GM21717 (cell line): ENCODE data around the gene APLP2.

Source experiments
- ATAC-seq: cut with Tn5 transposase; IDR thresholded peaks from one replicate; pipeline ENCODE4 v1.9.1; 2021; ENCODE audit warnings: mild to moderate bottlenecking, moderate library complexity; ENCODE audit not compliant: unreplicated experiment

APLP2 gene

GRCh38 chr11:130144861-130145281 is 75.2 kb downstream of the APLP2 start:
- ATAC-seq: no peak

DNA sequence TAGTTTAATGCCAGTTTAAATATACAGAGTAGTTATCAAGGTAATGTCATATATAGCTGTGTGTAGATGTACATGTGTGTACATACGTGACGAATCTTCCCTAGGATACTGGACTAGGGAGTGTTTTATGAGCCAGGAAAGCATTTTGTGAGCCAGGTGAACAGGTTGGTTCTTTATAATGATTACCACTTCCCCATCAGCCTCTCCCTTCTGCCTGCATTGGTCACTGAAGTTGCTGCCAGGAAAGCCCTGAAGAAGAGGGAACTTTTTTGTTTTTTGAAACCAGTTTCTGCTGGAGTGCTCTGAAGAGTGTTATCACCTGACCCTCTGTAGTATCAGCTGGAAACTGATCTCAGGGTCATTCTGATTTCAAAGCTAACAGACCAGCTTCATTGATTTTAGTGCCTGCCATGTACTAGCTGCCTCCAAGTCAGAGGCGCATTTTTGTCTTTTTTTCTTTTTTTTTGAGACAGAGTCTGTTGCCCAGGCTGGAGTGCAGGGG is 75.7 kb downstream of the APLP2 start:
- no peak for ATAC-seq

- no peak for ATAC-seq
Observed at GRCh38 chr11:130145975-130146776, 76.5 kb downstream of the APLP2 start.

- no peak for ATAC-seq
Observed at GRCh38 chr11:130146796-130147195, 77.1 kb downstream of the APLP2 start.

DNA sequence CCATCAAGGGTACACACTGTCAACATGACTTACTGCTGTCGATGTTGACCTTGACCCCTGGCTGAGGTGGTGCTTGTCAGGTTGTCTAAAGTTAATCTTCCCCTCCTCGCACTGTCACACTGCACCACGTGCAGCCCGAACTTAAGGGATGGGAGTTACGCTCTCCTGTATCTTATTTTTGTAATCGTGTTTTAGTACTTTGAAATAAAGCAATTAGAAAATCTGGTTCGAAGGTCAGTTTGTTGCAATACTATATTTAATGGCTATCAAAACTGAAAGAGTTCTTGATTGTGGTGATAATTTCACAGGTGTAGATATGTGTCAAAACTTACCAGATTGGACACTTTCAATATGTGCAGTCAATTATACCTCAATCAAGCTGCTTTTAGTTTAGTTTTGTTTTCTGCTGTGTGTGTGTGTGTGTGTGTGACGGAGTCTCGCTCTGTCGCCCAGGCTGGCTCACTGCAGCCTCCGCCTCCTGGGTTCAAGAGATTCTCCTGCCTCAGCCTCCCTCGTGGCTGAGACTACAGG is 79.2 kb downstream of the APLP2 start:
- ATAC-seq: no peak

DNA sequence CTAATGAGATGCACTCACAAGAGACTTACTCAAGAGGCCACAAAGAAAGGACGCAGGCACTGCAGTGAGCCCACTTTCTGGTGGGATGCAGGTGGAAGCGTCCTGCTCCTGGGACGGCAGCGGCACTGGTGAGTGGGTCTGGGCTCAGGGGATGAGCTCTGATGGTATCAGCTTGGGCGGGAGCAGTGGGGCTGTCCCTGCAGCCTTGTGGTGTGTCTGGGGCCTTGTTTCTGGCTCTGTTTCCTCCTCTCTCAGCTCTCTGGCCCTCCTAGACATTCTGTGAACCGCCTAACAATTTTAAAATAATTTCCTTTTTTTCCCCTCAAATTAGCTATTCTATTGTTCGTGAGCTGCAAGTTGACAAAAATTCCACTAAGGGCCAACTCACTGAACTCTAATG is 81.1 kb downstream of the APLP2 start:
- peak; percentile 54 for ATAC-seq

DNA sequence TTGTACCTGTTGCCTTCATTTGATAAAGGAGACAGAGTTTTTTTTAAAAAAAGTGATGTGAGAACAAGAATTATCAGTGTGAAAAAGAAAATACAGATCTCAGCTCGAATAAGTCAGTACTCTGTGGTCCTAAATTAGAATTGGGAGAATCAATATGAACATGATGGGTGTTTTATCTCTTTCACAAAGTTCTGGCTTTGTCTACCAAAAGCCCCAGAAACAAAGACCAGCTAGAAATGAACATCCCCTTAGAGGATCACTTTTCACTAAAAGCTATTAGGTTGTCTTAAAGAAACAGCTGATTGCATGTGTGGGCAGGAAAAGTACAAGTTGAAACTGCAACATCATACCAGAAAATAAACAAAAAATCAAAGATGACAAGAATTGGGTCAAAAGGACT is 81.5 kb downstream of the APLP2 start:
- peak; percentile 43 for ATAC-seq

DNA sequence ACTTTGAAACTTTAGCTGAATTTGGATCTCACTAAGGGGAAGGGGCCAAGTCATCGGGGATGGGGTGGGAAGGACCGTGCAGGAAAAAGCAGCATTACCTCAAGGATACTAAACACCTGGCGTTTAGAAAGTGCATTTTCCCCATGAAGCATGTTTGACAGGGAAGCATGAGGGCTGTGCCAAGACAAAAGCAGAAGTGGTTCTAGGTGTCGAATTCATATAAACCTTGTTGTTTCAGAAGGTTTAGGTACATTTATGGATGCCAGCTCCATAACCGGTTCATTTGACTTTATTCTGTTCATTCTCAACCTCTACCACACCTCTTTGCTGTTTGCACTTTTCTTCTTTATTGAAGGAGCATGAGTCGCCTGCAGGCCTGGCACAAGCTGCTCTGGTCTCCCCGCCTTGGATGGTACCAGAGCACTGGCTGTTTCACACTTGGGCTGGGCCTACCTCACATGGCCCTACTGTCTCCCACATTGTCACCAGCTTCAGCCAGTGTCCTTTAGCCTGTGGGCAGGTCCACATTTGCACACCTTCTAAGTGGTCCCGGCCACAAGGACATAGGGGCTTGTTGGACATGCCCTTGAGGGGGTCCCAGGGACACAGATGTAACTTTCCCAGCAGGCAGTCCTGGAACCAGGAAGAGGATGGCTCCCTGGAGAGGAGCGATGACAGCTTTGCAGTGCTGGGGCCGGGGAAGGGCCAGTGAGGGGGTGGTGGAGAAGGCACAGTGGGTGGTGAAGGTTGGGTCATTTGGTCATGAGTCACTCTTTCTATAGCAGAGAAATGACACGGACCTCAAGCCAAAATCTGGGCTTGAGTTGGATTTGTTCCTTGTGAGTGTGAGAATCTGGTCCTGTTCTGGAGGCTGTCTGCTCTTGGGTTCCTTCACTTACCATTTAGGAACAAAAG is 86.7 kb downstream of the APLP2 start:
- ATAC-seq: no peak

DNA sequence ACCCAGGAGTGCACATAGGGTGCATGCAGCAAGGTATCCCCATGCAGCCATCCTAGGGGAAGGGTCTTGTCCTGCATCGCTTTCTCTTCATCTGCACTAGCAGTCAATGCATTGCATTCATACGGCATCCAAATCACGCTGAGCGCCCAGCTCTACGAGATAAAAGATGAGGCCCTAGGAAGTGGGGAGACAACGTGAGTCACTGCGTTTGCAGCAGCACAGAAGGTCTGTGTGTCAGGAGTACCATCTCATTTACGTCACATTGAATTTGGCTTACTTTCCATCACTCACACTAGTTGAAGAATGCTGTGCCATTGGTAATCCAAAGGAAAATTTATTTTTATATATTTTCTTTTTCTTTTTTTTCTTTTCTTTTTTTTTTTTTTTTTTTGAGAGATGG is 87.4 kb downstream of the APLP2 start:
- ATAC-seq: no peak

DNA sequence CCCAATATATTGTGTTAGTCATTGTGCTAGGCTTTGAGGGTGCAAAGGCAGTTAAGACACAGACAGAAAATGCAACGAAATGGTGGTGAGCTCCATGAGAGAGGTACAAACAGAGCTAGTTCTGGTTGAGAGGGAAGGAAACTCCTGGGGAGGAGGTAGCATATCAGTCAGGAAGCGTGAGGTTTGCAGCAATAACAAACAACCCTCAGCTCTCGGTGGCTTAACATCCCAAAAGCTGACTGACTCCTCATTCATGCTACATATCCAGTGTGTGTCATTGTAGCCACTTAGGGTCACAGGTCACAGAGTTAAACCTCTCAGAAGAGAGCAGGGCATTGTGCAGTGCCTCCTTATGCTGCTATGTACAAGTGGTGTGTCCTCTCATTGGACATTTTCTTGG is 88.1 kb downstream of the APLP2 start:
- no peak for ATAC-seq

GRCh38 chr11:130159139-130159538 is 89.4 kb downstream of the APLP2 start:
- no peak for ATAC-seq

GRCh38 chr11:130159657-130160497 is 90.2 kb downstream of the APLP2 start, which contains the start of gene ST14:
Gene ST14, plus strand, starts transcription at chr11:130159782. Its CDS starts 198 bp downstream, at chr11:130159980.
- no peak for ATAC-seq

- ATAC-seq: no peak
Observed at GRCh38 chr11:130160498-130161155, 90.9 kb downstream of the APLP2 start.

DNA sequence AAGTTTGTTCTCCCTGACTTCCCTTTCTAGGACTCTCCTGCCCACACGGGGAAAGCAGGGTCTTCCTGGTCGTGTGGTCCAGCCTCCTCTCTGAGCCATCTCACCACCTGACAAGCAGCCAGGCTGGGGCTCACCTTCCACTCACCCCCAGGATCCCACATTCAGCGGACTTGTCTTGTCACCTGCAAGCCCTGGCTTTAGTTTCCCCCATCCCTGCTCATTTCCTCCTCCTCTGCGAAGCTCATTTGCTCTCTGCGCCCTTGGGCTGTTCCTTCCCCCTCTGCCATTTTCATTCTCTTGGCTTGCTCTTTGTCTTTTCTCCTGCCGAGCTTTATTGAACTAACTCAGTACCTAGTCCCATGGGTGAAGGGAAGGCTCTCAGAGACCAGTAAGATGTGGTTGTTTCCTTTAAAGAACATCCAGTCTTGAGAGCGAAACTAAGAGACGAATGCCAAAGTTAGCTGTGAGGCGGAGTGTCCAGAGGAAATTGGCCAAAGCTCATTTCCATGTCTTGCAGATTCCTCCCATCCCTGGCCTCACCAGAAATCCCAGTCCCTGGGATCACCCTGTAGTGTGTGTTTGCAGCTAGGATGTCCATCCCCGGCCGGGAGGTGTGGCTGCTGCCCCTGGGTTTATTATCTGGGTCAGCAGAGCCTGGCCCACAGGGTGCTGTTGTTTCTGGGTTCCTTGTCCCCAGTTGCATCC is 91.9 kb downstream of the APLP2 start:
- ATAC-seq: no peak

- no peak for ATAC-seq
Observed at GRCh38 chr11:130162733-130163132, 93.0 kb downstream of the APLP2 start.

DNA sequence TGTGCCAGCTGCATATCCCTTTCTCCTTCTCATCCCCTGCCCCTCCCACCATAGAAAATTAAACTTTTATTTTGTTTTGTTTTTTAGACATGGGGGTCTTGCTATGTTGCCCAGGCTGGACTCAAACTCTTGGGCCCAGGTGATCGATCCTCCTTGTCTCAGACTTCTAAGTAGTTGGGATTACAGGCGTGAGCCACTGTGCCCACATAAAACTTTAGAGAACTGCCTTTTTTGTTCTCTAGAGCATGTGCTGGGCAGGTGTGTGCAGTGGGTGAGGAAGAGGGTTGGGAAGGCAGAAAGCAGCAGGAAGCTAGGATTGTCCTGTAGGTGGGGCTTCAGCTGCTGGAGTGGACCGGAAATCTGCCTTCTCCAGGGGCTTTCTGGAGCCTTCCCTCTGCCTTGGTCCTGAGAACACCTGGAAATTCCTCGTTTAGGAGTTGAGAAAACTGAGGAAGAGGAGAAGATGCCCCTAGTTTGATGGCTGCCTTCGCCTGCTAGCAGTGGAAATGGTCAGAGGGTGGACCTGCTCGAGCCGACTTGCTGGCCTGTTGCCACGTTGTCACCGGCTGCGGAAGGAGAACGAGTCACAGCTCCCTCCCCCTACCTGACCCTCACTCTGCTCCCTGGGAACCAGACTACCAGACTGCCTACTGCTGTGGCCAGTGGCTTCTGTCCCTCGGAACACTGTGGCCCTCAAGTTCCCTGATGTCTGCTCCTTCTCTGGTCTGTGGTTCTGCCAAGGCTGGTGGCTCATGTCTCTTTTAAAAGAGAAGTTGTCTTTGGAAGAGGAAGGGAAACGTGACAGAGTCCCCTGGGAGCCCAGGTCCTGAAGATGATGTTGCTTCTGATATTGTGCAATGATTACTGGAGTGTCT is 93.9 kb downstream of the APLP2 start:
- no peak for ATAC-seq

DNA sequence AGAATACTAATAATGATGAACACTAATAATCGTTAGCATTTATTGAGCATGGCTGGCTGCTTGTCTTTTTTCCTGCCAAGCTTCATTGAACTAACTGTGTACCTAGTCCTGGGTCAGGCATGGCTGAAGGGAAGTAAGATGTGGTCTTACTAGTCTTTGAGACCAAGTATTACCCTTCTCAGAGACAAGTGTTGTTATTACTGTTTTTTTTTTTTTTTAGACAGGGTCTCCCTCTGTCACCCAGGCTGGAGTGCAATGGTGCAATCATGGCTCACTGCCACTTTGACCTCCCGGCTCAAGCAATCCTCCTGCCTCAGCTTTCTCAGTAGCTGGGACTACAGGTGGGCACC is 94.5 kb downstream of the APLP2 start:
- ATAC-seq: no peak
